GM19455 (cell line): ENCODE data around the gene RPL32.
"Not testable (repeated sequence)": the region's sequence is repeated elsewhere in the genome, so short reads cannot be mapped to it uniquely, and the experiment has no call there.

ENCODE experiments used
- ATAC-seq: cut with Tn5 transposase; IDR thresholded peaks from one replicate; pipeline ENCODE4 v1.9.1; 2021; ENCODE audit not compliant: unreplicated experiment

Gene RPL32

DNA sequence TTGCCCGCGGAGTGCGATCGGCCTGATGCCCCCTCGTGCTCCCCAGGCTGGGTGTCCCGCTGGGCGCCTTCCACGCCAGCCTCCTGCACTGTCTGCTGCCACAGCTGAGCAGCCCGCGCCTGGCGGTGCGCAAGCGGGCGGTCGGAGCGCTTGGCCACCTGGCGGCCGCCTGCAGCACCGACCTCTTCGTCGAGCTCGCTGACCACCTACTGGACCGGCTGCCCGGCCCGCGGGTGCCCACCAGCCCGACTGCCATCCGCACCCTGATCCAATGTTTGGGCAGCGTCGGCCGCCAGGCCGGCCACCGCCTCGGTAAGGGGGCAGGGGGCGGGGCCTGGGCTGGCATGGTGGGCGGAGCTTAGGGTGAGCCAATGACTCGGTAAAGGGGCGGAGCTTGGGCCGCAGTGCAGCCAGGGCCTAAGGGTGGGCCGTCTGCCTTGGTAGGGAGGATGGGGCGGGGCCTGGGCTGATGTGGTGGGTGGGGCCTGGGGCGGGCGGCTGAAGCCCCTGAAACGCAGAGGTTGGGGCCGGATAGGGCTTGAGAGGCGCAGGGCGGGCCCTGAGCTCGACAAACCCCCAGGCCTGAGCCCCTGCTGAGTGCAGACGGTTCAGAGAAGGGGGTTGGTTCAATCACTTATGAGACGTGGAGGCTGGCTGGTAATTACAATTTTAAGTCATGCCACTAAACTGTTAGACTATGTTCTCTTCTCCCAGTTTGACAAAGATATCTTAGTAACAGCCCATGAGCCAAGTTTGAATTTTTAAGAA, 31.2 kb downstream of the RPL32 start:
- ATAC-seq: peak; percentile 99

DNA sequence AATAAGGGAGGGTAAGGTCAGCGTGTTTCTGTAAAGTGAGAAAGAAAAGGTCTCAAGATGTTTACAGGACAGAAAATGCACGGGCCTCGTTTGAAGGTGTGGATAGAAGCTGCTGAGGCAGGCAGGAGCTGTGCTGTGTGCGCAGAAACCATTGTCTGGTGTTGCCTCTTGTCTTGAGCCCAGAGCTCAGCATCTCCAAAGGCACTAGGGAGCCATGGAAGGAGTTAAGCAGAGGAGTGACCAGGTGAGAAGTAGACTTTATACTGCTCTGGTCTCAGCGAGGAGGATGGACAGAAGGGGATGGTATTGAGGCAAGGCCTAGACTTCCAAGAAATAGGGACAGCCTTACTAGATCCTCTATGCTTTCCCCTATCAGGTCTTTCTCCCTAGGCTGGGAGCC, 31.9 kb downstream of the RPL32 start:
- no peak for ATAC-seq

DNA sequence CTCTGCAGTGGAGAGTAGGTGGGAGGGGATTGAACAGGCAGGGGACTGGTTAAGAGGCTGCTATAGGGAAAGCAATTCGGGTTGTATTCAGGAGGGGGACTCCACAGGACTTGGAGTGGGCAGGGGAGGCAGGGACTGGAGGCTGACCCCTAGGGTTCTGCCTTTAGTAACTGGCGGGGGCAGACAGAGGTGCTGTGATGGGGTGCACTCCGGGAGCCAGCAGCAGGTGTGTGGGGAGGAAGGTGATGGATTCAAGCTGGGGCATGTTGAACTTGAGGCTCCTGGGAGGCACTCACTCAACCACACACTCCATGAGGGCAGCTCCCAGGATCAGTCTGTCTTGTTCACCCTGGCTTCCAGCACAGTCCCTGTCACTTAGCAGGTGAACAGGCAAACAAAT, 32.4 kb downstream of the RPL32 start:
- no peak for ATAC-seq

DNA sequence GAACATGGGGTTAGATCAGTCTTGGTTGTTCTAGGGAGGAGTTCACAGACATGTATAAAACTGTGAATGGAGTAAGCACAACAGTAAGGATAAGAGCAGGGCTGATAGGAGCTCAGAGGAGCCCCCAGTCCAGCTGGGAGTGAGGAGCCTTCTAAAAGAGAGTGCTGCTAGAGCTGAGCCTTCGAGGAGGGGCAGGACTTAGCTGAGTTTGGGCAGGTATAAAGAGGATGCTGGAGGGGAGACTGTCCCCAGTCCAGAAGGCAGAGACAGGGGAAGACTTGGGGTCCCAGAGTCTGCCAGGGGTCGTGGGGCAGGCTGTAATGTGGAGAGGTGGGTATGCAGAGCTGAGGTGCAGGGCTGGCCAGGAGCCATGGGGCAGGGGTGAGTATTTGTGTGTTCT, 32.8 kb downstream of the RPL32 start:
- no peak for ATAC-seq

DNA sequence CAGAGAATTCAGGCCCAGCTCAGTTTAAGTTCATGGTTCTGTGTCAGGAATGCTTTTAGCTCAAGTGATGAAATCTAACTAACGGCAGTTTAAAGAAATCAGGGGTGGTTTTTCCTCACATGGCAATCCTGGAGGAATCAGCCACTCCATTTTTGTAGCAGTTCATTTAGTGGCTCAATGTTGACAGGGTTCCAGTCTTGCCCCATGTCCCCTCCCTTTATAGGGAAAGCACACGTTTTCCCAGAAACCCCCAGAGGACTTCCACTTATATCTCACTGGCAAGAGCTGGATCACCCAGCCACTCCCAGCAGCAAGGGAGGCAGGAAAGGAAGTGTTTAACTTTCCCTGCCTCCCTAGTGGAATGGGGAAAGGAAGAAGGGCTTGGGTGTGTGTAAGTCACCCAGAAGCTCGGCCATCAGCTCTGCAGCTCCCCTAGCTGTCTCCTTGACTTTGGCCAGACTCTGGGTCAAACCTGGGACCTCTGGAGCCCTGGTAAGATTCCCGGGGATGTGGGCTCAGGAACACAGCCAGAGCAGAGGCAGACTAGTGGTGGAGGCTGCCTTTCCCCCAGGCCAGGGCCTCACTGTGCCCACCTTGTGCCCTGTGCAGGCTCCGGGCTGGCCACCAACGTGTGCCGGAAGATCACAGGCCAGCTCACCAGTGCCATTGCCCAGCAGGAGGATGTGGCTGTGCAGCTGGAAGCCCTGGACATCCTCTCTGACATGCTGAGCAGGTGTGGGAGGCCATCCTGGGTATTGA, 33.6 kb downstream of the RPL32 start:
- ATAC-seq: no peak

DNA sequence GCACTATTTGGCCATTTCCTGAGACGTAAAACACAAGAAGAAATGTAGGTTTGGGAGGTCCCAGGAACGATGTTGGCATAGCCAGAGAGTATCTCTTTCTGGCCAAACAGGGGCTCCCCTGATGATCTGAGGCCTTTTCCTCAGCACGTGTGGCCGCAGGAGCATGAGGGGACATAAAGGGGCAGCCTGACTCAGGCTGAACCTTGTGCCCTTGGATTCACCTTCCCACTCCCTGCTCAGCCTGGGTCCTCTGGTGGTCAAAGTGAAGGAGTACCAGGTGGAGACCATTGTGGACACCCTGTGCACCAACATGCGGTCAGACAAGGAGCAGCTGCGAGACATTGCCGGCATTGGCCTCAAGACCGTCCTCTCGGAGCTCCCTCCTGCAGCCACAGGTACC, 34.3 kb downstream of the RPL32 start:
- ATAC-seq: no peak

DNA sequence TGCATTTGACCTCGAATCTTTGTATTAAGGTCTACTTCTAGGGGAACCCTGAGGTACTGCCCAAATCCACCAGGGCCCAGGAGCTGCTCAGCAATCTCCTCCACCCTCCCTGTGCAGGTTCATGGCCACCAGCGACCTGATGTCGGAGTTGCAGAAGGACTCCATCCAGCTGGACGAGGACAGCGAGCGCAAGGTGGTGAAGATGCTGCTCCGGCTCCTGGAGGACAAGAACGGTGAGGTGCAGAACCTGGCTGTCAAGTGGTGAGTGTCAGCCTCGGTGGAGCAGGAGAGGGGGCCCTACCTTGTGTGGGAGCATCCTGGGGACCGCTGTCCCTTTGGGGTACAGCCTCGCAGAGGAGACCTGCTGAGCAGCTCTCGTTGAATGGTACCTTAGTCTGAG, 38.0 kb downstream of the RPL32 start:
- ATAC-seq: no peak

DNA sequence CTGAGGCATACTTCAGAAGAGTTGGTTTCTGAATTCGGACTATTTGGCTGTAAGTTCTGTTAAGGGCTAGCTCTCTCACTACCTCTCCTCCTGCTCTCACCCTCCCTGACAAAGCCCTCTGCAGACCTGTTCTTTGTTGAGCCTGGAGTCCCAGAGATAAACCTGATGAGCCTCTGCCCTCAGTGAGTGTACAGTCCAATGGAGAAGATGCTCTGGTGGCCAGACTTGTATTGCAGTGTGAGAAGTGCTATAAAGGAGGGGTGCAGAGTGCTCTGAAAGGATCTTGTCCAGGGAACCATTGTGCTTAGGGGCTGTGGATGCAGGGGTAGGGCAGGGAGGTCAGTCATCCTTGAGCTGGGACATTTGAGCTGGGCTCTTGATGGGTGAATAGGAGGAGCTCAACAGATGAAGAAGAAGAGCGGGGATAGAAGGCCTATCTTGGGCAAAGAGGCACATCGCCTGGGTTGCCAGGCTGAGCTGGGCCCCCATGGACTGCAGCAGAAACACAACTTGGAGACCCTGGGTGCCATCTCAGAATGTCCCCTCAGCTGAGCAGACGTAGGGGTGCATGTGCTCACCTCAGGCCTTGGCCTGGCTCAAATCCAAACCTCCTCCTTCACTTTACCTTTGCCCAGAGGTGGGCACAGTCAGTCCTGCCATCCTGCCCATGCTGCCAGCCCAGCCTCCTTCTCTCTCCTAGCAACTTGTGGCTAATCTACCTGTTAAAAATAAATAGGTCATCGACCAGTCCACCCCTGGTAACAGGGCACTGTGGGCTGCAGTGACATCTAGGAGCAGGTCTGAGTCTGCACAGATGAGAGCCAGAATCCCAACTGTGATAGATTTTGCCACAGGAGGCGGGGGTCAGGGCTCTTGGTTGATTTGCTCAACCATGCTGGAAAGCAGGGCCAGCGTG, 41.6 kb downstream of the RPL32 start:
- ATAC-seq: no peak

DNA sequence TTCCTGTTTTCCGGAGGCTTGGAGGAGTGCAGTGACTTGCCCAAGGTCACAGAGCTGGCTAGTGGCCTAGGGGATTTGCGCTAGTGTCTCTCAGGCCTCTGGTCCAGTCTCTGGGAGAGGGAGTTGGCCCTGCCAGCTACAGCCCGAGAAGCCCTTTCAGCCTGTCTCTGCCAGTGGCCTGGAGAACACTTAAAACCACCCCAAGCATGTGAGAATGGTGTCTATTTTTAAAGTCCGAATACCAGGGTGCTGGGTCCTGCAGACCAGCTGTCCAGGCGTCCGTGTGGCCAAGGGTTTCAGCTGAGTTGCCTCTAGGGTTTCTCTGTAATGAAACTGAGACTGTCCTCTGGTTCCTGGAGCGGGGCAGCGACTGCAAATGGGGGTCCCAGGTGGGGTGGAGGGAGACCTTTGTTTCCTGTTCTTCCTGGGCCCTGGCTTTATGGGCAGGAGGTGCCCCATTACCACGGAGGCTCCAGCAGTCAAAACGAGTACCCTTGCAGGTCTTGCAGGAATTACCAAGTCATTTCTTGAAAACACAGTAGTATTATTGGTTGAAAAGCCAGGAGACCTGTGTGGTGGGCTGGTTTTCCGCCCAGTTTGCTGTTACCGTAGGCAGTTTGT, 42.7 kb downstream of the RPL32 start:
- ATAC-seq: no peak

DNA sequence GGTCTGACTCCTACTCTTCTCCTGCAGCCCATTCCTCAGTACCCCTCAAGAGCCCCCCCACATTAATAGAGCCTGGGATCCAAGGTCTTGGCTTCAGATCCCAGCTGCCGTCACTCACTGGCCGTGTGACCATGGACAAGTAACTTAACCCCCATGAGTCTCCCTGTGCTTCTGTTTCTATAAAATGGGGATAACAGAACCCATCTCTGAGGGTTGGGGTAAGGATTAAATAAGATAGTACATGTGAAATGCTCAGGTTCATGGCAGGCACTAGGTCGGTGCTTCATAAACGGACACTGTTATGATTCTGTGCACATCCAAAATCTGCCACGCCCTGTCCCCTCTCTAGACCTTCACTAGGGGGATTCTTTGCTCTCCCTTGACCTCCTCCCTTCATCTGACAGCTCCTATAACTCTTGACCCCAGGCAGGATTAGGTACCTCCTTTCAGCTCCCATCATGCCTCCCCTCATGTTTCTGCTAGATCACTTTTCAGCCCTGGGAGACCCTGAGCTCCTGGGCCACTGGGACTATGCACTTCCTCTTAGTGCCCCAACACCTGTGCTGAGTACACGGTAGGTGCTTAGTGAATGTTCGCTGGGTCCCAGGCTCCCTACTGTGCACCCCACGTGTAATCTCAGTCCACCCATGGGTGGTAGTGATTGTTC, 43.3 kb downstream of the RPL32 start:
- ATAC-seq: no peak

DNA sequence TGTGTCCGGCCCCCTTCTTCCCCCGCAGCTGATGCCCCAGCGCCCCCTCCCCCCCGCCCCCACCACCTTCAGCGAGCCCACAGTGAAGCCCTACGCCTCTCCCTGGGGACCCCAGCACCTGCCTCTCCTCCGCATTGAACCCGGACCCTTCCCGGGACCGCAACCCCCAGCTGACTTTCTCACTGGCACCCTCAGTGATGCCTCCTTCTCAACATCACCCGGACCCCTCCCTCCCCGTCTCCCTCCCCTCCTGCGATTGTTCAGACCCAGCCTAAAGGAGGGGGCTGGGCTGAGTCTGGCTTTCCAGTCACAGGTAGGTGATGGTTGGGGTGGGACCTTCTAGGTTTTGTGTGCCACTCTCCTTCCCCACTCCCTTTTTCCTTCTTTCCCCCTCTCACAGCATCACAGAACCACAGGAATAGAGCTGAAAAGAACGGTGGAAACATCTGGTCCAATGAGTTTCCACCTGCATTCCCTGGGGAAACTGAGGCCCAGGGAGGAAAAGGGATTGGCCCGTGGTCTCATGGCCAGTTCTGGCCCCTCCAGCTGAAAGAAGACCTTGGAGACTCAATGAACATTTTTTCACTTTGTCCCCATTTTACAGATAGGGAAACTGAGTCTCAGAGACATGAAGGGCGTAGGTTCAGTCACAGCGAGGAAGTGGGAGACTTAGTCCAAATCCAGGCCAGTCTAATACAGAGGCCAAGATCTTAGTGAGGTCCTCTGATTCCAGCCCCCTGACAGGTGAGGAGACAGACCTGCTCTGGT, 44.1 kb downstream of the RPL32 start:
- no peak for ATAC-seq

DNA sequence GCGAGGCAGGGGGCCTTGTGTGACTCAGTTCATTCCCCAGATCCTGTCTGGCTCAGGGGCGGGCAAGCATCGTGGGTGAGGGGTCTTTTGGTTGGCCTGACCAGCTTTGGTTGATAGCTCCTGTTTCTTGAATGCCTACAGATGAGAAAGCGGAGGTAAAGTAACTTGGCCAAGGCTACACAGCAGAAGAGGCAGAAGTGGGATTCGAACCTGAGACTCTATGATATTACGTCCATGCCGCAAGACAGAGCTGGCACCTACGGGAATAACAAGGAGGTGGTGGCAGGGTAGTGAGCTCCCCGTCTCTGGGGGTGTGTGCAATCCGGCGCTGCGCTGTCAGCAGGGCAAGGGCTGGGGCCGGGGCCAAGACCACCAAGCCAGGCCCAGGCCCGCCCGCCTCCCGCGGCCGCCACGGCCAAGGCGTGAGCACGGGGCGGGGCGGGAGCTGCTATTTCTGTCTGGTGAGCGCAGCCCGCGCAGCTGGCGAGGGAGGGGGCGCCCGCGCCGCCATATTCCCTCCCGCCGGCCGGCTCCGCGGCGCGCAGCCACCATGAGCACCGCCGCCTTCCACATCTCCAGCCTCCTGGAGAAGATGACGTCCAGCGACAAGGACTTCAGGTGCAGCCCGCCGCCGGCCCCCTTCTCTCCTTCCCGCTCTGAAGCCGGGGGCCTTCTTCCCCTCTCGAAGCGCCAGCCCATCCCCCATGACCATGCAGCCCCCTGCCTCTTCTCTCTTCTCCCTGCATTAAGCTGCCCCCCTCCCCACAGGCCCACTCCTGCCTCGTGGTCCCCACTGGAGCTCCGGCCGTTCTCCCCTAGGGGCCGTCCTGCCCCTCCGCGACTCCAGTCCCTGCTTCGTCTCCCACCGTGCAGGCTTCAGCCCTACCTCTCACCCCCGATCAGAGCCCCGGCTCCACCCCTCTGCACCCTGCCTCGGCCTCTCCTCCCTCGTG, 44.9 kb downstream of the RPL32 start, which contains the start of gene CAND2:
Gene CAND2 (plus strand): TSS at position 510 of the 953 bp plus-strand sequence. CDS start 41 bp downstream, at position 551.
- no peak for ATAC-seq

DNA sequence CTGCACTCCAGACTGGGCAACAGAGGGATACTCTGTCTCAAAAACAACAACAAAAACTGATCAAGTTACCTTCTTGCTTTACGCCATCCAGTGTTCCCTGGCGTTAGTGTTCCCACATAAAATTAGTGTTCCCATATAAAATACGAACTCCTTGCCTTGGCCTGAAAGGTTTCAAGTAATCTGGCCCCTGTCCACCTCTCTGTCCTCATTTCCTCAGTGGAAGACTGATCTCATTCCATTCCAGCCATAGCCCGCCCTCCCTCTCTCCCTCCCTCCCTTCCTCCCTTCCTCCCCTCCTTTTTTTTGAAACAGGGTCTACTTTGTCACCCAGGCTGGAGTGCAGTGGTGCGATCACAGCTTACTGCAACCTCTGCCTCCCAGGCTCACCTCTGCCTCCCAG, 47.7 kb downstream of the RPL32 start:
- no peak for ATAC-seq

DNA sequence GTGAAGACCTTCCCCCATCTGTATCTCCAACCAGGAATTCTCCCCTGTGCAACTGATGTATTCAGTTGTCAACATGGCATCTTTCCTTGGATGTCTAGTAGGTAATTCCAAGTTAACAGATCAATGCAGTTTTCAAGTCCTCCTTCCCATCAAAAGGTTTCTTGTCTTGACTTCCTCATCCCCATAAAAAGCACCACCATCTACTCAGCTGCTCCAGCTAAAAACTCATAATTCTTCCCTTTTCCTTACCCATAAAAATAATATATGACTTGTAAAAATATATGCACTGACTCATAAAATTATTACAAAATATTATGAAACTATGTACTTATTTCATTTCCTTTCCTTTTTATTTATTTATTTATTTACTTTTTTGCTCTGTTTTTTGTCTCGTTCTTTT, 49.9 kb downstream of the RPL32 start:
- no peak for ATAC-seq

DNA sequence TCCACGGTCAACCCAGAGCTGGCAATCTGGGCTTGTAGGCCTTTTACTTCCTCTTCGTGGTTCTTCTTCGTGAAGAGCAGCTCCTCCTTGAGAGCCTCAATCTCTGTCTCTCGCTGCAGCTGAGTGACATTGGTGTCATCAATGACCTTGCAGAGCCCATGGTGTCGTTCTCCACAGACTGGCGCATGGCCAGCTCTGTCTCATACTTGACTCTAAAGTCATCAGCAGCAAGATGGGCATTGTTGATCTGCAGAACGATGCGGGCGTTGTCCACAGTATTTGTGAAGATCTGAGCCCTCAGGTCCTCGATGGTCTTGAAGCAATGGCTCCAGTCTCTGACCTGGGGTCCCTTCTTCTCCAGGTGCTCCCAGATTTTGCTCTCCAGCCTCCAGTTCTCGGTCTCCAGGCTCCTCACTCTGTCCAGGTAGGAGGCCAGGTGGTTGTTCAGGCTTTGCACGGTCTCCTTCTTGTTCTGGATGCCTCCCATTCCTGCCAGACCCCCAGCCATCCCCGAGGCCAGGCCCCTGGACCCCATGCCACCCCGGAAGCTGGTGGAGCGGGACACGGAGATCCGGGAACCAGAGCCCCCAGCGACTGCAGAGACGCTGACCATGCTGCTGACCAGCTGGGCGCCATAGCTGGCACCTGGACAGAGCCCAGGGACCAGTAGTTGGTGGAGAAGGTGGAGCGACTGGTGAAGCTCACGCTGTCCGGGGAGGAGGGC, 53.2 kb downstream of the RPL32 start:
- not testable (repeated sequence) for ATAC-seq

DNA sequence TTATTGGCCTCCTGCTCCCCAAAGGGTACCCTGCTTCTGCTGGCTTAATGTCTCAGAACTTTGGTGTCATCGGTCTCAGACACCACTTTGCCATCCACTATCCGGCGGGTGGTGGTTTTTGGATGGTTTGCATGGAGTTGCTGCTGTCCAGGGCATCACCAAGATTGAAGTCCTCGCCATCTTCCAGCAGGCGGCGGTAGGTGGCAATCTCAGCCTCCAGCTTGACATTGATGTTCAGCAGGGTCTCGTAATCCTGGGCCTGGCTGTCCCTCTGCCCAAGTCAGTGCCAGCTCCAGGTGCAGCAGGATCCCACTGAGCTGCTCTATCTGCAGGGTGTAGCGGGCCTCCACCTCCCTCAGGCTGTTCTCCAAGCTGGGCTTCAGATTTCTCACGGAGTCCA, 54.0 kb downstream of the RPL32 start:
- ATAC-seq: not testable (repeated sequence)

DNA sequence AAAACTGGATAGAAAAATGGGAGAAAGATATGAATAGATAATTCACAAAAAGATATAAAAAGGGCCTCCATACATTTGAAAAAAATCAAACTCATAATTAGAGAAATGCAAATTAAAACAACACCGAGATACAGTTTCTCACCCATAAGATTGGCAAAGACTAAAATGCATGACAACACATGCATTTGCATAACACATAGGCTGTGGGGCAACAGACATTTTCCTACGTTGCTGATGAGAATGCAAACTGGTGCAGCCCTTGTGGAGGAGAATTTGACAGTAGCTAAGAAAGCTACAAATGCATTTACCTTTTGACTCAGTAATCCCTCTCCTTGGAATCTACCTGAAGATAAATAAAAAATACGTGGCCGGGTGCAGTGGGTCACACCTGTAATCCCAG, 56.3 kb downstream of the RPL32 start:
- no peak for ATAC-seq
